ENCODE results near the gene OXLD1. TPM values are rescaled to one million over a fixed set of nuclear protein-coding genes. Genes with fewer than 3 reads are reported as not detected.

Gene OXLD1
- 10 to 100 TPM; 11.2 to 15.2 TPM for total RNA-seq
- polyA plus RNA-seq = 10 to 100 TPM; 22.8 to 26.4 TPM

DNA sequence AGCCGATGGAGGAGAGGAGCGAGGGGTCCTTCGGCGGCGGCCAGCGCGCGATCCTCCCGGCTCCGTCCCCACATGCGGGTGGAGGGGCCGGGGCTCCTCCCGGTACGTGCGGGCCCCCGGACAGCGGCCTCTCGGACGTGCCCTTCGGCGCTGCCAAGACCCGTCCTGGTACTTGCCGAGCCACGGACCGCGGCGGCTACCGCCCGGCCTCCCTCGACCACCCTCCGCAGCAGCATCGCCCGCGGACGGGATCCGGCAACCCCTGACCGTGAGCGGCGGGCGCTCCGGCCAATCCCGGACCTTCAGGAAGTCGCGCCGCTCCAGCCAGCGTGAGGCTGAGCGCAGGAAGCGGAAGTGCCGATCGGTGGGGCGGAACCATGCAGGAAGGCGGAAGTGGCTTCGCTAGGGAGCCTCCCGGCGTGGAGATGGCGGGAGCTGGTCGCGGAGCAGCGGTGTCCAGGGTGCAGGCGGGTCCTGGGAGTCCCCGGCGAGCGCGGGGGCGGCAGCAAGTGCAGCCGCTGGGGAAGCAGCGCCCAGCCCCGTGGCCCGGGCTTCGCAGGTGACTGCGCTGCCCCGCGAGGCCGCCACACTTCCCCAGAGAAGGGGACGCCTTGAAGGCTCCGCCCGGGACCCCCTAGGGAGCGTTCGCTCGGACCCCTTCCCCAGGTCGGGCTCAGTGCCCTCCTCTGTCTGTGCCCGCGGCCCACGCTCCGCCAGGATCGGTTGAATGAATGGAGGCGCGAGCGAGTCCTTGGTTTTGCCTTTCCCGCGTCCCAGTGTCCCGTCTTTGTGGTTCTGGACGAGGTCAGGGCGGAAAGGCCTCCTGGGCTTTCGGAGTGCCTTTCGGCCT, at the start of gene OXLD1, which contains the start of gene CCDC137:
Gene OXLD1, minus strand, starts transcription at position 264 of the 850 bp plus-strand sequence. Its CDS starts 28 bp downstream, at position 236.
Gene CCDC137, plus strand, starts transcription at position 396 of the 850 bp plus-strand sequence. Its CDS starts 30 bp downstream, at position 426.
- Histone ChIP-seq H3K27me3 (ENCODE audit: control insufficient read depth in 4 of 4, insufficient read depth in 4 of 4, low read length in 3 of 4) (no peaks in the 10 kb centered on the region), H3K36me3 (ENCODE audit: control insufficient read depth in 4 of 4, insufficient read depth in 3 of 4, low read depth in 1 of 4, low read length in 3 of 4) (peaks cover 0 to 18% (median 7%) of the 10 kb centered on the region in 4 donors), H3K27ac (ENCODE audit: low read depth in 1 of 2, low read length in 2 of 2) (peak within 1 kb of the TSS; percentile 49 to 81), H3K9me3 (ENCODE audit: control insufficient read depth in 4 of 4, low read length in 3 of 4) (no peaks in the 10 kb centered on the region), H3K4me1 (ENCODE audit: control insufficient read depth in 4 of 4, insufficient read depth in 4 of 4, low read length in 3 of 4) (peaks cover 11 to 25% (median 18%) of the 10 kb centered on the region in 4 donors), H3K4me3 (ENCODE audit: low read depth in 1 of 3, low read length in 3 of 3) (peak within 1 kb of the TSS; percentile 85 to 91 (median 89)), H3K9ac (ENCODE audit: low read depth in 1 of 2, low read length in 2 of 2) (peak within 1 kb of the TSS; percentile 26 to 95)
- DNase-seq (ENCODE audit: low spot score) = peak; percentile 95
- under 1% methylated on average over 96 of the region's 96 CpGs for WGBS
- TF ChIP-seq NR2F2 (IDR thresholded peaks at IDR 0.05) (no peak), SP1 (IDR thresholded peaks at IDR 0.05) (peak; percentile 73), JUND (IDR thresholded peaks at IDR 0.05) (no peak), ATF3 (IDR thresholded peaks at IDR 0.05) (no peak), MAX (IDR thresholded peaks at IDR 0.05) (no peak), RAD21 (IDR thresholded peaks at IDR 0.05) (no peak), YY1 (IDR thresholded peaks at IDR 0.05) (peak; percentile 42), REST (IDR thresholded peaks at IDR 0.05) (no peak), RXRA (IDR thresholded peaks at IDR 0.05) (no peak), HNF4A (conservative IDR thresholded peaks at IDR 0.05) (no peak), FOXA2 (IDR thresholded peaks at IDR 0.05) (no peak), FOXA1 (IDR thresholded peaks at IDR 0.05) (no peak), CTCF (IDR thresholded peaks at IDR 0.05; ENCODE audit: low read depth, low read length, missing input control) (no peak), TAF1 (conservative IDR thresholded peaks at IDR 0.05) (no peak), EGR1 (IDR thresholded peaks at IDR 0.05; ENCODE audit: low read depth in 2 of 2) (peak in 1 of 2 donors; percentile 30), HNF4G (IDR thresholded peaks at IDR 0.05) (no peak), GABPA (IDR thresholded peaks at IDR 0.05 in 1 of 2, conservative IDR thresholded peaks at IDR 0.05 in 1 of 2) (peak; percentile 90 to 97)
- TF ChIP-seq, protein P1, sequence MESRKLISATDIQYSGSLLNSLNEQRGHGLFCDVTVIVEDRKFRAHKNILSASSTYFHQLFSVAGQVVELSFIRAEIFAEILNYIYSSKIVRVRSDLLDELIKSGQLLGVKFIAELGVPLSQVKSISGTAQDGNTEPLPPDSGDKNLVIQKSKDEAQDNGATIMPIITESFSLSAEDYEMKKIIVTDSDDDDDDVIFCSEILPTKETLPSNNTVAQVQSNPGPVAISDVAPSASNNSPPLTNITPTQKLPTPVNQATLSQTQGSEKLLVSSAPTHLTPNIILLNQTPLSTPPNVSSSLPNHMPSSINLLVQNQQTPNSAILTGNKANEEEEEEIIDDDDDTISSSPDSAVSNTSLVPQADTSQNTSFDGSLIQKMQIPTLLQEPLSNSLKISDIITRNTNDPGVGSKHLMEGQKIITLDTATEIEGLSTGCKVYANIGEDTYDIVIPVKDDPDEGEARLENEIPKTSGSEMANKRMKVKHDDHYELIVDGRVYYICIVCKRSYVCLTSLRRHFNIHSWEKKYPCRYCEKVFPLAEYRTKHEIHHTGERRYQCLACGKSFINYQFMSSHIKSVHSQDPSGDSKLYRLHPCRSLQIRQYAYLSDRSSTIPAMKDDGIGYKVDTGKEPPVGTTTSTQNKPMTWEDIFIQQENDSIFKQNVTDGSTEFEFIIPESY (IDR thresholded peaks at IDR 0.05) = no peak
